SK-N-SH treated with all-trans-retinoic acid at 6 μM for 48 hours (cell line): Measurements from ENCODE around the gene SRI.

Experiments used
- ATAC-seq: fragments of 200-7000 bp; cut with Tn5 transposase; 3 replicates; pipeline ENCODE4 v1.9.1; 2020; ENCODE audit warnings: mild to moderate bottlenecking, moderate library complexity
- ARNTL ChIP-seq: fragments of 450-650 bp; formaldehyde crosslinking; IDR thresholded peaks from 2 replicates; pipeline ENCODE4 v1.5.0; 2020; ENCODE audit warnings: low read depth, mild to moderate bottlenecking, moderate library complexity, borderline replicate concordance
- BACH2 ChIP-seq: fragments of 250-450 bp; sonication (Bioruptor Pico); IDR thresholded peaks from 2 replicates; pipeline ENCODE4 v1.9.0; 2021; ENCODE audit warnings: mild to moderate bottlenecking, borderline replicate concordance
- CREB5 ChIP-seq: fragments of 250-450 bp; sonication (Bioruptor Pico); IDR thresholded peaks from 2 replicates; pipeline ENCODE4 v1.5.1; 2020; ENCODE audit warnings: low read depth, mild to moderate bottlenecking, moderate library complexity
- CSDC2 ChIP-seq: fragments of 250-450 bp; sonication (Bioruptor Pico); IDR thresholded peaks from 2 replicates; pipeline ENCODE4 v1.5.0; 2020; ENCODE audit warnings: mild to moderate bottlenecking, moderate library complexity
- CSRNP3 ChIP-seq: fragments of 250-450 bp; sonication (Bioruptor Pico); IDR thresholded peaks from 2 replicates; pipeline ENCODE4 v1.5.1; 2021; ENCODE audit warnings: mild to moderate bottlenecking, moderate library complexity
- ESRRG ChIP-seq: fragments of 250-450 bp; sonication (Bioruptor Pico); IDR thresholded peaks from 2 replicates; pipeline ENCODE4 v1.6.1; 2021; ENCODE audit warnings: mild to moderate bottlenecking
- GLIS3 ChIP-seq: fragments of 250-450 bp; sonication (Bioruptor Pico); IDR thresholded peaks from 2 replicates; pipeline ENCODE4 v1.5.0; 2020; ENCODE audit warnings: mild to moderate bottlenecking, moderate library complexity
- ISL1 ChIP-seq: fragments of 250-450 bp; sonication (Bioruptor Pico); IDR thresholded peaks from 2 replicates; pipeline ENCODE4 v2.1.2; 2022; ENCODE audit warnings: mild to moderate bottlenecking, moderate library complexity
- OSR1 ChIP-seq: fragments of 250-450 bp; sonication (Bioruptor Pico); IDR thresholded peaks from 2 replicates; pipeline ENCODE4 v1.8.0; 2022; ENCODE audit warnings: moderate library complexity, mild to moderate bottlenecking, inconsistent platforms
- PATZ1 ChIP-seq: fragments of 250-450 bp; sonication (Bioruptor Pico); IDR thresholded peaks from 2 replicates; pipeline ENCODE4 v1.8.0; 2020; ENCODE audit warnings: mild to moderate bottlenecking, moderate library complexity, borderline replicate concordance
- POU6F1 ChIP-seq: fragments of 250-450 bp; sonication (Bioruptor Pico); IDR thresholded peaks from 2 replicates; pipeline ENCODE4 v1.8.0; 2021; ENCODE audit warnings: low read depth, mild to moderate bottlenecking, moderate library complexity, borderline replicate concordance
- PPARA ChIP-seq: fragments of 250-450 bp; sonication (Bioruptor Pico); IDR thresholded peaks from 2 replicates; pipeline ENCODE4 v1.5.0; 2020; ENCODE audit warnings: mild to moderate bottlenecking, borderline replicate concordance
- RARB ChIP-seq: fragments of 250-450 bp; sonication (Bioruptor Pico); IDR thresholded peaks from 2 replicates; pipeline ENCODE4 v1.8.0; 2021; ENCODE audit warnings: mild to moderate bottlenecking, moderate library complexity
- SNAI2 ChIP-seq: fragments of 250-450 bp; sonication (Bioruptor Pico); IDR thresholded peaks from 2 replicates; pipeline ENCODE4 v1.5.0; 2020; ENCODE audit warnings: mild to moderate bottlenecking, moderate library complexity
- TCF4 ChIP-seq: fragments of 250-450 bp; sonication (Bioruptor Pico); IDR thresholded peaks from 2 replicates; pipeline ENCODE4 v1.8.0; 2021; ENCODE audit warnings: mild to moderate bottlenecking, moderate library complexity, borderline replicate concordance
- TOX ChIP-seq: fragments of 250-450 bp; sonication (Bioruptor Pico); IDR thresholded peaks from 2 replicates; pipeline ENCODE4 v1.8.0; 2021; ENCODE audit warnings: mild to moderate bottlenecking, moderate library complexity, borderline replicate concordance
- TSHZ2 ChIP-seq: fragments of 250-450 bp; sonication (Bioruptor Pico); IDR thresholded peaks from 2 replicates; pipeline ENCODE4 v1.5.0; 2020; ENCODE audit warnings: mild to moderate bottlenecking, moderate library complexity
- ZC3H10 ChIP-seq: fragments of 250-450 bp; sonication (Bioruptor Pico); IDR thresholded peaks from 2 replicates; pipeline ENCODE4 v1.5.1; 2021; ENCODE audit warnings: mild to moderate bottlenecking, moderate library complexity
- ZFP3 ChIP-seq: fragments of 250-450 bp; sonication (Bioruptor Pico); IDR thresholded peaks from 2 replicates; pipeline ENCODE4 v1.5.0; 2020; ENCODE audit warnings: mild to moderate bottlenecking, moderate library complexity
- ZFP30 ChIP-seq: fragments of 450-650 bp; formaldehyde crosslinking; IDR thresholded peaks from 2 replicates; pipeline ENCODE4 v1.5.0; 2022; ENCODE audit warnings: mild to moderate bottlenecking, moderate library complexity
- ZNF565 ChIP-seq: fragments of 450-650 bp; formaldehyde crosslinking; conservative IDR thresholded peaks from 2 replicates; pipeline ENCODE4 v1.5.0; 2020; ENCODE audit warnings: low read depth, mild to moderate bottlenecking, moderate library complexity
- ZNF70 ChIP-seq: fragments of 450-650 bp; formaldehyde crosslinking; IDR thresholded peaks from 2 replicates; pipeline ENCODE4 v1.5.0; 2020; ENCODE audit warnings: mild to moderate bottlenecking, moderate library complexity
- ZNF8 ChIP-seq: fragments of 450-650 bp; formaldehyde crosslinking; IDR thresholded peaks from 2 replicates; pipeline ENCODE4 v1.5.0; 2020; ENCODE audit warnings: mild to moderate bottlenecking, moderate library complexity

Gene SRI

GRCh38 chr7:88219781-88220747 lies at the start of gene SRI:
Gene SRI (minus strand): TSS chr7:88220038. CDS start chr7:88220026, 12 bp downstream.
- TF ChIP-seq ZNF565 (CRISPR knock-in tag) (no peak), ZNF70 (CRISPR knock-in tag) (0 out of 2 replicates have a peak, but pooled peaks have one; percentile 2), ZFP3 (CRISPR knock-in tag) (peak; percentile 74; the same call in 1 of the 2 replicates), ZNF8 (CRISPR knock-in tag) (peak; percentile 88), ISL1 (CRISPR knock-in tag) (0 out of 2 replicates have a peak, but pooled peaks have one; percentile 8), ZC3H10 (CRISPR knock-in tag) (no peak), TSHZ2 (CRISPR knock-in tag) (peak; percentile 72), RARB (CRISPR knock-in tag) (no peak), TOX (CRISPR knock-in tag) (no peak), ESRRG (CRISPR knock-in tag) (no peak), OSR1 (CRISPR knock-in tag) (no peak), CREB5 (CRISPR knock-in tag) (no peak), CSDC2 (CRISPR knock-in tag) (no peak), GLIS3 (peak; percentile 63), CSRNP3 (CRISPR knock-in tag) (no peak), ARNTL (CRISPR knock-in tag) (no peak), BACH2 (CRISPR knock-in tag) (no peak), SNAI2 (CRISPR knock-in tag) (peak; percentile 73; the same call in 1 of the 2 replicates), PPARA (CRISPR knock-in tag) (no peak), POU6F1 (CRISPR knock-in tag) (no peak), PATZ1 (CRISPR knock-in tag) (no peak), ZFP30 (CRISPR knock-in tag) (no peak), TCF4 (CRISPR knock-in tag) (no peak)
- peak; percentile 98 for ATAC-seq

GRCh38 chr7:88269586-88269985 lies 49.7 kb upstream of the SRI start:
- no peak for ATAC-seq
- TF ChIP-seq CSDC2 (CRISPR knock-in tag), result no peak
- TF ChIP-seq ZC3H10 (CRISPR knock-in tag), result no peak
- TF ChIP-seq PPARA (CRISPR knock-in tag), result no peak
- no peak for TF ChIP-seq ZNF565 (CRISPR knock-in tag)
- TF ChIP-seq RARB (CRISPR knock-in tag), result no peak
- no peak for TF ChIP-seq ESRRG (CRISPR knock-in tag)
- TF ChIP-seq SNAI2 (CRISPR knock-in tag), result no peak
- TF ChIP-seq ZFP3 (CRISPR knock-in tag), result no peak
- TF ChIP-seq PATZ1 (CRISPR knock-in tag), result no peak
- TF ChIP-seq CREB5 (CRISPR knock-in tag), result no peak
- TF ChIP-seq ZNF70 (CRISPR knock-in tag), result no peak
- no peak for TF ChIP-seq CSRNP3 (CRISPR knock-in tag)
